K562 (cell line): ENCODE results near the gene ACTRT3. TPM values are rescaled to one million over a fixed set of nuclear protein-coding genes. Genes with fewer than 3 reads are reported as not detected.

ENCODE experiments used
- ATF7 ChIP-seq: fragments of 450-650 bp; IDR thresholded peaks from 2 replicates; pipeline ENCODE4 v1.7.1; 2014; ENCODE audit warnings: mild to moderate bottlenecking, moderate library complexity
- CC2D1A ChIP-seq: fragments of 450-650 bp; IDR thresholded peaks from 2 replicates; pipeline ENCODE4 v1.6.1; 2017; ENCODE audit warnings: mild to moderate bottlenecking
- CREB3L1 ChIP-seq: fragments of 450-650 bp; IDR thresholded peaks from 2 replicates; pipeline ENCODE4 v1.6.1; 2014; ENCODE audit warnings: low read depth, mild to moderate bottlenecking, moderate library complexity, borderline replicate concordance
- FOXK1 ChIP-seq: sonication (generic); formaldehyde crosslinking; IDR thresholded peaks from 2 replicates; pipeline ENCODE4 v1.8.0; 2022; ENCODE audit warnings: missing genetic modification reagents, mild to moderate bottlenecking, borderline replicate concordance
- HLTF ChIP-seq: fragments of 450-650 bp; IDR thresholded peaks from 2 replicates; pipeline ENCODE4 v1.6.1; 2016
- HNRNPLL ChIP-seq: fragments of 200-400 bp; formaldehyde crosslinking; IDR thresholded peaks from 2 replicates; pipeline ENCODE4 v1.6.1; 2017; ENCODE audit warnings: low read length, low read depth, mild to moderate bottlenecking; ENCODE audit not compliant: poor library complexity, severe bottlenecking
- KDM2B ChIP-seq: fragments of 250-450 bp; sonication (Bioruptor Pico); IDR thresholded peaks from 2 replicates; pipeline ENCODE4 v1.8.0; 2021; ENCODE audit warnings: mild to moderate bottlenecking, moderate library complexity
- POLR2AphosphoS2 ChIP-seq: IDR thresholded peaks from 2 replicates; pipeline ENCODE4 v1.6.1; 2012; ENCODE audit warnings: low read length, improper control_type of control experiment
- SMARCE1 ChIP-seq: fragments of 450-650 bp; IDR thresholded peaks from 2 replicates; pipeline ENCODE4 v1.7.1; 2016; ENCODE audit warnings: mild to moderate bottlenecking
- ZNF212 ChIP-seq: fragments of 450-650 bp; formaldehyde crosslinking; IDR thresholded peaks from 2 replicates; pipeline ENCODE4 v1.4.0; 2020; ENCODE audit warnings: mild to moderate bottlenecking
- ZNF217 ChIP-seq: sonication (generic); formaldehyde crosslinking; IDR thresholded peaks from 2 replicates; pipeline ENCODE4 v1.8.0; 2022; ENCODE audit warnings: mild to moderate bottlenecking, missing genetic modification reagents
- ZNF23 ChIP-seq: fragments of 250-450 bp; sonication (Bioruptor Pico); IDR thresholded peaks from 2 replicates; pipeline ENCODE4 v1.4.0; 2020; ENCODE audit warnings: mild to moderate bottlenecking
- ZNF609 ChIP-seq: sonication (generic); formaldehyde crosslinking; IDR thresholded peaks from 2 replicates; pipeline ENCODE4 v1.8.1; 2023; ENCODE audit warnings: missing genetic modification reagents, mild to moderate bottlenecking, borderline replicate concordance
- polyA plus RNA-seq, 8 experiments: library from polyadenylated mRNA; depleted of rRNA in 4 of 8; stranded (reverse) in 5 of 8; unstranded in 3 of 8; fragments of >200 nt; fragmentation: Nextera tagmentation in 2 of 8; fragmentation: Illumina TruSeq in 1 of 8; extraction: Ambion mirVana in 2 of 8; extraction: Trizol in 1 of 8; gene quantifications; 2 replicates each; pipeline versions ENCODE4 v1.2.1 to v1.2.3, GENCODE V29; 2011 to 2014; ENCODE audit warnings: inconsistent platforms in 1 of 8, missing spikeins in 1 of 8
- total RNA-seq, 7 experiments: library from RNA; depleted of rRNA in 6 of 7; stranded (reverse); fragments of >200 nt in 6 of 7; fragmentation: Illumina TruSeq in 2 of 7; extraction: Trizol in 2 of 7; gene quantifications; 2 replicates each; pipeline versions ENCODE4 v1.2.1 to v1.2.3, GENCODE V29; 2011 to 2021; ENCODE audit warnings: low replicate concordance in 1 of 7
- TF ChIP-seq, protein P1 (sequence below): fragments of 250-450 bp; sonication (Bioruptor Pico); IDR thresholded peaks from 2 replicates; pipeline ENCODE4 v1.8.0; 2022; ENCODE audit warnings: moderate library complexity, mild to moderate bottlenecking, inconsistent platforms
- TF ChIP-seq, protein P2 (sequence below): fragments of 250-450 bp; sonication (Bioruptor Pico); IDR thresholded peaks from 2 replicates; pipeline ENCODE4 v1.8.0; 2022; ENCODE audit warnings: inconsistent platforms, mild to moderate bottlenecking, moderate library complexity, borderline replicate concordance
- TF ChIP-seq, protein P3 (sequence below), 2 experiments: fragments of 450-650 bp; conservative IDR thresholded peaks; 2 replicates each; pipeline ENCODE4 v1.6.1; 2017; ENCODE audit warnings: mild to moderate bottlenecking in 2 of 2, moderate library complexity in 2 of 2

ACTRT3 gene
- total and polyA plus RNA-seq, 9 of the 15 experiments (the other 6 are each of a cell fraction or from before 2014, with no cell fraction given), result 0.06 to 0.11 (median 0.07) TPM; not detected in 5

GRCh38 chr3:169772897-169773816, 3.8 kb upstream of the ACTRT3 start, which contains the start of gene MYNN (continued):
- TF ChIP-seq, protein P1, sequence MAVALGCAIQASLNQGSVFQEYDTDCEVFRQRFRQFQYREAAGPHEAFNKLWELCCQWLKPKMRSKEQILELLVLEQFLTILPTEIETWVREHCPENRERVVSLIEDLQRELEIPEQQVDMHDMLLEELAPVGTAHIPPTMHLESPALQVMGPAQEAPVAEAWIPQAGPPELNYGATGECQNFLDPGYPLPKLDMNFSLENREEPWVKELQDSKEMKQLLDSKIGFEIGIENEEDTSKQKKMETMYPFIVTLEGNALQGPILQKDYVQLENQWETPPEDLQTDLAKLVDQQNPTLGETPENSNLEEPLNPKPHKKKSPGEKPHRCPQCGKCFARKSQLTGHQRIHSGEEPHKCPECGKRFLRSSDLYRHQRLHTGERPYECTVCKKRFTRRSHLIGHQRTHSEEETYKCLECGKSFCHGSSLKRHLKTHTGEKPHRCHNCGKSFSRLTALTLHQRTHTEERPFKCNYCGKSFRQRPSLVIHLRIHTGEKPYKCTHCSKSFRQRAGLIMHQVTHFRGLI (CRISPR knock-in tag), result no peak
- TF ChIP-seq, protein P2, sequence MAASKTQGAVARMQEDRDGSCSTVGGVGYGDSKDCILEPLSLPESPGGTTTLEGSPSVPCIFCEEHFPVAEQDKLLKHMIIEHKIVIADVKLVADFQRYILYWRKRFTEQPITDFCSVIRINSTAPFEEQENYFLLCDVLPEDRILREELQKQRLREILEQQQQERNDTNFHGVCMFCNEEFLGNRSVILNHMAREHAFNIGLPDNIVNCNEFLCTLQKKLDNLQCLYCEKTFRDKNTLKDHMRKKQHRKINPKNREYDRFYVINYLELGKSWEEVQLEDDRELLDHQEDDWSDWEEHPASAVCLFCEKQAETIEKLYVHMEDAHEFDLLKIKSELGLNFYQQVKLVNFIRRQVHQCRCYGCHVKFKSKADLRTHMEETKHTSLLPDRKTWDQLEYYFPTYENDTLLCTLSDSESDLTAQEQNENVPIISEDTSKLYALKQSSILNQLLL (CRISPR knock-in tag), result no peak
- TF ChIP-seq CREB3L1, result peak; percentile 65
- no peak for TF ChIP-seq ZNF23 (CRISPR knock-in tag)
- peak; percentile 23; the same call in 1 of the 2 replicates for TF ChIP-seq CC2D1A
- no peak for TF ChIP-seq ZNF217 (CRISPR knock-in tag)
- TF ChIP-seq POLR2AphosphoS2, result peak; percentile 93
- peak; percentile 91 for TF ChIP-seq ATF7
- TF ChIP-seq KDM2B, result no peak
- peak; percentile 56 for TF ChIP-seq HNRNPLL
- TF ChIP-seq, protein P3, sequence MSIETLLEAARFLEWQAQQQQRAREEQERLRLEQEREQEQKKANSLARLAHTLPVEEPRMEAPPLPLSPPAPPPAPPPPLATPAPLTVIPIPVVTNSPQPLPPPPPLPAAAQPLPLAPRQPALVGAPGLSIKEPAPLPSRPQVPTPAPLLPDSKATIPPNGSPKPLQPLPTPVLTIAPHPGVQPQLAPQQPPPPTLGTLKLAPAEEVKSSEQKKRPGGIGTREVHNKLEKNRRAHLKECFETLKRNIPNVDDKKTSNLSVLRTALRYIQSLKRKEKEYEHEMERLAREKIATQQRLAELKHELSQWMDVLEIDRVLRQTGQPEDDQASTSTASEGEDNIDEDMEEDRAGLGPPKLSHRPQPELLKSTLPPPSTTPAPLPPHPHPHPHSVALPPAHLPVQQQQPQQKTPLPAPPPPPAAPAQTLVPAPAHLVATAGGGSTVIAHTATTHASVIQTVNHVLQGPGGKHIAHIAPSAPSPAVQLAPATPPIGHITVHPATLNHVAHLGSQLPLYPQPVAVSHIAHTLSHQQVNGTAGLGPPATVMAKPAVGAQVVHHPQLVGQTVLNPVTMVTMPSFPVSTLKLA (conservative IDR thresholded peaks at IDR 0.05), result peak; percentile 56 to 76; a peak in 3 of 4 replicates
- 0 out of 2 replicates have a peak, but pooled peaks have one; percentile 81 for TF ChIP-seq ZNF609
- TF ChIP-seq ZNF212 (CRISPR knock-in tag), result no peak
- TF ChIP-seq FOXK1, result peak; percentile 80; the same call in 1 of the 2 replicates
- peak; percentile 18; the same call in 1 of the 2 replicates for TF ChIP-seq SMARCE1
- TF ChIP-seq HLTF, result no peak
